Lower leg skin (tissue), 4 donors: Measurements from ENCODE around the gene ARHGAP19. TPM values are rescaled to one million over a fixed set of nuclear protein-coding genes. Genes with fewer than 3 reads are reported as not detected.
A peak's percentile ranks its signal among the peaks of the same experiment; 100 is the strongest.

Experiments used
- DNase-seq, 2 donors: peaks; one replicate each; pipeline ENCODE4 v3.0.0-alpha.2; 2019; ENCODE audit warnings: low spot score in 2 of 2
- H3K4me3 ChIP-seq: fragments of 200-600 bp; sonication (generic); 2 replicates; pipeline ENCODE4 v1.5.1; 2017; ENCODE audit warnings: mild to moderate bottlenecking, low read depth; ENCODE audit not compliant: poor library complexity, severe bottlenecking
- POLR2A ChIP-seq, 2 donors: fragments of 450-650 bp; IDR thresholded peaks; one replicate each; pipeline ENCODE4 v1.6.1; 2016 to 2017; ENCODE audit warnings: antibody characterized with exemption in 2 of 2, mild to moderate bottlenecking in 1 of 2, moderate library complexity in 1 of 2
- WGBS, 2 donors: methylation state at CpG; one replicate each; pipeline ENCODE4 v1.1.5; 2018; 5-methylcytosine and 5-hydroxymethylcytosine counted together
- intact Hi-C: fragments of 100-400 bp; cut with DNase I; formaldehyde crosslinking; loops from one replicate; pipeline ENCODE4 v1.15.0; 2023; ENCODE audit warnings: low total_unique reads
- total RNA-seq, 4 donors: library from RNA; depleted of rRNA; stranded (reverse); fragments of >200 nt; gene quantifications; one replicate each; pipeline ENCODE4 v1.1.0, GENCODE V29; 2016
- TF ChIP-seq, protein P1 (sequence below), 3 donors: fragments of 450-650 bp; IDR thresholded peaks; one replicate each; pipeline ENCODE4 v1.5.1; 2016; ENCODE audit warnings: antibody characterized with exemption in 3 of 3, mild to moderate bottlenecking in 3 of 3, moderate library complexity in 2 of 3

ARHGAP19 gene
- total RNA-seq, 4 donors from 2014 or later, result 7.7 to 8.5 (median 8.2) TPM

- H3K4me3 ChIP-seq, result no peak overlapping the region
- no peak for DNase-seq
- TF ChIP-seq POLR2A (IDR thresholded peaks at IDR 0.05), result no peak
- TF ChIP-seq, protein P1, sequence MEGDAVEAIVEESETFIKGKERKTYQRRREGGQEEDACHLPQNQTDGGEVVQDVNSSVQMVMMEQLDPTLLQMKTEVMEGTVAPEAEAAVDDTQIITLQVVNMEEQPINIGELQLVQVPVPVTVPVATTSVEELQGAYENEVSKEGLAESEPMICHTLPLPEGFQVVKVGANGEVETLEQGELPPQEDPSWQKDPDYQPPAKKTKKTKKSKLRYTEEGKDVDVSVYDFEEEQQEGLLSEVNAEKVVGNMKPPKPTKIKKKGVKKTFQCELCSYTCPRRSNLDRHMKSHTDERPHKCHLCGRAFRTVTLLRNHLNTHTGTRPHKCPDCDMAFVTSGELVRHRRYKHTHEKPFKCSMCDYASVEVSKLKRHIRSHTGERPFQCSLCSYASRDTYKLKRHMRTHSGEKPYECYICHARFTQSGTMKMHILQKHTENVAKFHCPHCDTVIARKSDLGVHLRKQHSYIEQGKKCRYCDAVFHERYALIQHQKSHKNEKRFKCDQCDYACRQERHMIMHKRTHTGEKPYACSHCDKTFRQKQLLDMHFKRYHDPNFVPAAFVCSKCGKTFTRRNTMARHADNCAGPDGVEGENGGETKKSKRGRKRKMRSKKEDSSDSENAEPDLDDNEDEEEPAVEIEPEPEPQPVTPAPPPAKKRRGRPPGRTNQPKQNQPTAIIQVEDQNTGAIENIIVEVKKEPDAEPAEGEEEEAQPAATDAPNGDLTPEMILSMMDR (IDR thresholded peaks at IDR 0.05), result no peak
- intact Hi-C loops, result loop anchor here (10.0 kb wide), 1 partner anchor 61 kb away; no protein-coding TSS in a partner anchor
- 32 to 34% methylated on average over 5 of the region's 5 CpGs for WGBS, 2 donors
Measured at GRCh38 chr10:97336006-97336405, 43.6 kb upstream of the ARHGAP19 start.

- no peak for DNase-seq
- TF ChIP-seq, protein P1 (IDR thresholded peaks at IDR 0.05), result no peak
- no peak for TF ChIP-seq POLR2A (IDR thresholded peaks at IDR 0.05)
- 3 to 6% methylated on average over 25 of the region's 25 CpGs for WGBS, 2 donors
- intact Hi-C loops, result loop anchor here (10.0 kb wide), 1 partner anchor 60 kb away; no protein-coding TSS in a partner anchor
- H3K4me3 ChIP-seq, result peak overlapping the region; percentile 30
Measured at GRCh38 chr10:97335188-97335619, 42.8 kb upstream of the ARHGAP19 start.

- 0 to 1% methylated on average over 55 to 59 of the region's 103 CpGs for WGBS, 2 donors
- no peak for TF ChIP-seq POLR2A (IDR thresholded peaks at IDR 0.05)
- TF ChIP-seq, protein P1 (IDR thresholded peaks at IDR 0.05), result no peak
- intact Hi-C loops, result loop anchor here (10.0 kb wide), 1 partner anchor 60 kb away; no protein-coding TSS in a partner anchor
- H3K4me3 ChIP-seq, result peak within 1 kb of the TSS; percentile 92
- peak; percentile 89 to 98 for DNase-seq
Measured at GRCh38 chr10:97334370-97335175, 42.1 kb upstream of the ARHGAP19 start, which contains the start of gene FRAT2. Gene FRAT2, minus strand, starts transcription at chr10:97334729. Its CDS starts 157 bp downstream, at chr10:97334572.

GRCh38 chr10:97333601-97334369 is 41.3 kb upstream of the ARHGAP19 start:
- 0 to 1% methylated on average over 19 to 38 of the region's 89 CpGs for WGBS, 2 donors
- DNase-seq, result peak; percentile 25 to 87
- peak overlapping the region; percentile 92 for H3K4me3 ChIP-seq
- TF ChIP-seq, protein P1 (IDR thresholded peaks at IDR 0.05), result no peak
- TF ChIP-seq POLR2A (IDR thresholded peaks at IDR 0.05), result no peak
- intact Hi-C loops, result loop anchor here (10.0 kb wide), 1 partner anchor 59 kb away; no protein-coding TSS in a partner anchor

- TF ChIP-seq, protein P1 (IDR thresholded peaks at IDR 0.05), result no peak
- no peak for TF ChIP-seq POLR2A (IDR thresholded peaks at IDR 0.05)
- H3K4me3 ChIP-seq, result peak overlapping the region; percentile 92
- DNase-seq, result no peak
- 0 to 2% methylated on average over 7 of the region's 7 CpGs for WGBS, 2 donors
- intact Hi-C loops, result loop anchor here (10.0 kb wide), 1 partner anchor 58 kb away; no protein-coding TSS in a partner anchor
Measured at GRCh38 chr10:97333351-97333600, 40.8 kb upstream of the ARHGAP19 start.
